Loucy (cell line): ENCODE data around the gene SNRNP25.

ENCODE experiments used
- H2AFZ ChIP-seq: fragments of 200-600 bp; sonication (generic); 2 replicates; pipeline ENCODE4 v1.6.0; 2016; ENCODE audit warnings: antibody characterized with exemption, mild to moderate bottlenecking, low read length, moderate library complexity
- H3F3A ChIP-seq: fragments of 200-600 bp; 2 replicates; pipeline ENCODE4 v1.6.0; 2016; ENCODE audit warnings: antibody characterized with exemption, low read depth, mild to moderate bottlenecking
- H3K27me3 ChIP-seq: fragments of 200-600 bp; sonication (generic); 2 replicates; pipeline ENCODE4 v1.6.1; 2014; ENCODE audit warnings: low read length, mild to moderate bottlenecking; ENCODE audit not compliant: insufficient read depth, poor library complexity, severe bottlenecking
- H3K36me3 ChIP-seq: fragments of 200-600 bp; sonication (generic); 2 replicates; pipeline ENCODE4 v1.6.1; 2016; ENCODE audit warnings: low read length; ENCODE audit not compliant: insufficient read depth
- H3K4me1 ChIP-seq: fragments of 200-600 bp; sonication (generic); 2 replicates; pipeline ENCODE4 v1.5.1; 2014; ENCODE audit warnings: low read length, mild to moderate bottlenecking; ENCODE audit not compliant: insufficient read depth, poor library complexity, severe bottlenecking
- H3K4me2 ChIP-seq: fragments of 200-600 bp; sonication (generic); 2 replicates; pipeline ENCODE4 v1.6.0; 2014; ENCODE audit warnings: antibody characterized with exemption, low read length, low read depth, mild to moderate bottlenecking; ENCODE audit not compliant: poor library complexity, severe bottlenecking
- H3K4me3 ChIP-seq: fragments of 200-600 bp; sonication (generic); 2 replicates; pipeline ENCODE4 v1.5.1; 2014; ENCODE audit warnings: low read length, mild to moderate bottlenecking, mixed read lengths; ENCODE audit not compliant: poor library complexity, severe bottlenecking
- H3K79me2 ChIP-seq: fragments of 200-600 bp; sonication (generic); 2 replicates; pipeline ENCODE4 v1.6.1; 2014; ENCODE audit warnings: low read length; ENCODE audit not compliant: insufficient read depth
- H3K9ac ChIP-seq: fragments of 200-600 bp; sonication (generic); 2 replicates; pipeline ENCODE4 v1.6.0; 2014; ENCODE audit warnings: mild to moderate bottlenecking, low read depth, low read length, moderate library complexity; ENCODE audit not compliant: poor library complexity, severe bottlenecking
- H3K9me2 ChIP-seq: fragments of 200-600 bp; sonication (generic); replicated peaks from 2 replicates; pipeline ENCODE4 v1.6.1; 2016; ENCODE audit warnings: low read depth, low read length, mixed read lengths
- H3K9me3 ChIP-seq: fragments of 200-600 bp; sonication (generic); 2 replicates; pipeline ENCODE4 v1.6.1; 2014; ENCODE audit warnings: mild to moderate bottlenecking, antibody characterized with exemption, low read length, low read depth; ENCODE audit not compliant: insufficient read depth
- H4K20me1 ChIP-seq: fragments of 200-600 bp; sonication (generic); 2 replicates; pipeline ENCODE4 v1.6.0; 2014; ENCODE audit warnings: antibody characterized with exemption, low read length, mild to moderate bottlenecking; ENCODE audit not compliant: insufficient read depth, poor library complexity, severe bottlenecking
- EZH2phosphoT487 ChIP-seq: fragments of 200-600 bp; IDR thresholded peaks from 2 replicates; pipeline ENCODE4 v1.6.1; 2018; ENCODE audit warnings: antibody characterized with exemption, mild to moderate bottlenecking, moderate library complexity, borderline replicate concordance
- TF ChIP-seq, protein P1 (sequence below): fragments of 200-600 bp; sonication (generic); conservative IDR thresholded peaks from 2 replicates; pipeline ENCODE4 v1.5.1; 2014; ENCODE audit warnings: mild to moderate bottlenecking, antibody characterized with exemption, low read length

Gene SNRNP25

DNA sequence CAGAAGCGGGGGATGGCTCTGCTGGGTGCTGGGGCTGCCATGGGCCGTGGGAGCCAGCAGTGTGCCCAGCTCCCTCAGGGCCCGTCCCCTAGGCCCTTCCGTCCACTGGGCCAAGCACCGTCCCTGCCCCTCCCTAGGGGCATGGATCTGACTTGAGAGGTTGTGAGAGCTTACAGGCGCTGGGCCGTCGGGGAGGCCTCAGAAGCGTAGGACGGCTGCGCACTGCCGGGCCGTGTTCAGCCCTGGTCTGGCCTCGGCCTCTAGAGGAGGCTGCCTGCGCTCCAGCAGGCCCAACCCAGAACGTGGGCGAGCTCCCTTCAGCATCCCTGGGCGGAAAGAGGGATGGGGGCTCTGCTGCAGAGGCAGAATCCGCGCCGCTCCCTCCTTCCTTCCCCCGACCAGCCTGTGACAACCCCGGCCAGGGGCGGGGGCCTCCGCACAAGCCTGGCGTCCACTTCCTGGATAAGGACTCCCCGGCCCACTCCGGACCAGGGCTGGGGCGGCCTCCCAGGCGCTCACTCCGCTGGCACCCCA lies 23.7 kb downstream of the SNRNP25 start:
- Histone ChIP-seq H3K27me3 (no peaks in the 10 kb centered on the region), H3K4me1 (peaks cover 29% of the 10 kb centered on the region), H3K9me3 (no peaks in the 10 kb centered on the region), H3K9ac (peak overlapping the region; percentile 91), H3K9me2 (no peaks in the 10 kb centered on the region), H3K4me3 (peak overlapping the region; percentile 81), H2AFZ (peak overlapping the region; percentile 27; the same call in 1 of the 2 replicates), H3K4me2 (peak overlapping the region; percentile 99), H4K20me1 (no peaks in the 10 kb centered on the region), H3F3A (no peaks in the 10 kb centered on the region), H3K79me2 (peaks cover 23% of the 10 kb centered on the region), H3K36me3 (no peaks in the 10 kb centered on the region)
- TF ChIP-seq EZH2phosphoT487 = no peak
- TF ChIP-seq, protein P1, sequence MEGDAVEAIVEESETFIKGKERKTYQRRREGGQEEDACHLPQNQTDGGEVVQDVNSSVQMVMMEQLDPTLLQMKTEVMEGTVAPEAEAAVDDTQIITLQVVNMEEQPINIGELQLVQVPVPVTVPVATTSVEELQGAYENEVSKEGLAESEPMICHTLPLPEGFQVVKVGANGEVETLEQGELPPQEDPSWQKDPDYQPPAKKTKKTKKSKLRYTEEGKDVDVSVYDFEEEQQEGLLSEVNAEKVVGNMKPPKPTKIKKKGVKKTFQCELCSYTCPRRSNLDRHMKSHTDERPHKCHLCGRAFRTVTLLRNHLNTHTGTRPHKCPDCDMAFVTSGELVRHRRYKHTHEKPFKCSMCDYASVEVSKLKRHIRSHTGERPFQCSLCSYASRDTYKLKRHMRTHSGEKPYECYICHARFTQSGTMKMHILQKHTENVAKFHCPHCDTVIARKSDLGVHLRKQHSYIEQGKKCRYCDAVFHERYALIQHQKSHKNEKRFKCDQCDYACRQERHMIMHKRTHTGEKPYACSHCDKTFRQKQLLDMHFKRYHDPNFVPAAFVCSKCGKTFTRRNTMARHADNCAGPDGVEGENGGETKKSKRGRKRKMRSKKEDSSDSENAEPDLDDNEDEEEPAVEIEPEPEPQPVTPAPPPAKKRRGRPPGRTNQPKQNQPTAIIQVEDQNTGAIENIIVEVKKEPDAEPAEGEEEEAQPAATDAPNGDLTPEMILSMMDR = no peak

DNA sequence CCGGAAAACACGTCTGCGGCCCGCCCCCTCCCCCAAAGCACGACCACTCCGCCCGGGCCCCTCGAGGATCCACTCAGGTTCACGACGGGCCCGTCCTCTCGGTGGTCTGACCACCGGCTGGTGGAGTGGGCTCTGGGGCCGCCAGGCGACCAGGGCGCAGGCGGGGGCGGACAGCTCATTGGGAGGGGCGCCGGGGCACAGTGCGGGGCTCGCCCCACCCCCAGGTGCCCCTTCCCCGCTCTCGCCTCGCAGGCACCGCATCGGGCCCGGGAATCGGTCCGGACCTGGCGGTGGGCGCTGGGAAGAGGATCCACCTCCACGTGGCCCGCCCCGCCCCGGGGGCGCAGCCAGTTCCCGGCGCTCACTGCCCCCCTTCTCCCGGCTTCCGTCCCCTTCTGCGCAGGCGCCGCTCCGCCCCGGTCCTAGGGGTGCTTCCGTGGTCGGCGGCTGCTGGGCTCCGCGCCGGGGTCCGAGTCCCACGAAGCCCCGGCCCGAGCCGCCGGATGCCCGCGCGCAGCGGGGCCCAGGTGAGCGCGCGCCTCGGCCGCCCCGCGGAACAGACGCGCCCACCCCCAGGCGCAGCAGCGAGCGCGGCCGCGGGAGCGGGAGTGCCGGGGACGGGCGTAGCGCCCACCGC lies 24.3 kb downstream of the SNRNP25 start, which contains the start of gene MPG:
TSS of gene MPG (plus strand) at position 419 of the 637 bp plus-strand sequence. CDS start at position 504, 85 bp downstream.
- H3K4me1 ChIP-seq = peaks cover 31% of the 10 kb centered on the region

DNA sequence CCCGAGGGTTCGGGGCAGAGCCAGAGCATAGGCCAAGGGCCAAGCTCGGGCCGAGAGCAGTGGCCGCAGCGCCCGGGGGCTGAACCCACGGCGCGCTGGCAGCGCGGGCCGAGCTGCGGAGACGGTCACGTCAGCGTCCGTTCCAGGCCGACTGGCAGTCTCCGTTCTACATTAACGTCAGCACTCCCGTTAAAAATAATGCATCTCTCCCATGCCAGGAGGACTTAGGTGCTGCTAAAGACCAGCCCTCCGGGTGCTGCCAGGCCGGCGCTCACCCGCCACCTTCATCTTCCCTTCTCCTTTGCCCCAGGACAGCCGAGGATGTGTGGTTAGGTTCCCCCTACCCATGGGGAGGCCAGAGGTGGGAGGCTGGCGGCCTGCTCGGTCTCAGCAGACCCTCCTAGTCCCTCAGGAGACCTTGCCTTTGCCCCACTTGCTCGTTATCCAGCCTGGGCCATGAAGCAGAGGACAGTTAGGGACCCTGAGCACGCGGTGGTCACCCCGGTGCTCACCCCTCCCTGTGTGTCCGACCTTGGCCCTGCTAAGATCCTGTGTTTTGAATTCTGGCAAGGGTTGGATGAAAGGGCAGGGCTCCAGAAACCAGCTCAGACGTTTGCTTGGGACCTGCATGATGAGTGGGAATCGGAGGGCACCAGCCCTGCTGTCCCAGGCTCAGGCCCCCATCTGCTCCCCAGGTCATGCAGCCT lies 25.0 kb downstream of the SNRNP25 start:
- H4K20me1 ChIP-seq = no peaks in the 10 kb centered on the region
- H3K4me2 ChIP-seq = peak overlapping the region; percentile 99
- H3K9me3 ChIP-seq = no peaks in the 10 kb centered on the region
- H3K4me1 ChIP-seq = peaks cover 34% of the 10 kb centered on the region
- H3K9ac ChIP-seq = peak overlapping the region; percentile 82
- no peaks in the 10 kb centered on the region for H3K36me3 ChIP-seq
- no peaks in the 10 kb centered on the region for H3K9me2 ChIP-seq
- no peak overlapping the region for H2AFZ ChIP-seq
- no peaks in the 10 kb centered on the region for H3K27me3 ChIP-seq
- peak overlapping the region; percentile 81 for H3K4me3 ChIP-seq
- TF ChIP-seq, protein P1 = no peak
- TF ChIP-seq EZH2phosphoT487 = no peak
- no peaks in the 10 kb centered on the region for H3F3A ChIP-seq
- peaks cover 23% of the 10 kb centered on the region for H3K79me2 ChIP-seq

More for the DNA sequence above, 24.3 kb downstream of the SNRNP25 start, which contains the start of gene MPG:
- Histone ChIP-seq H3K9me2 (no peaks in the 10 kb centered on the region), H3K79me2 (peaks cover 23% of the 10 kb centered on the region), H3F3A (no peaks in the 10 kb centered on the region), H3K36me3 (no peaks in the 10 kb centered on the region), H3K4me3 (peak within 1 kb of the TSS; percentile 81), H3K27me3 (no peaks in the 10 kb centered on the region), H3K9ac (peak within 1 kb of the TSS; percentile 91), H3K9me3 (no peaks in the 10 kb centered on the region), H2AFZ (peak within 1 kb of the TSS; percentile 27; the same call in 1 of the 2 replicates), H3K4me2 (peak within 1 kb of the TSS; percentile 99), H4K20me1 (no peaks in the 10 kb centered on the region)
- TF ChIP-seq EZH2phosphoT487 = no peak
- TF ChIP-seq, protein P1 = no peak
